ENCODE results near the gene MSX1. TPM values are rescaled to one million over a fixed set of nuclear protein-coding genes. Genes with fewer than 3 reads are reported as not detected.

The MSX1 gene
- total and polyA plus RNA-seq, 2 experiments from 2014 or later, result 0.61 TPM; not detected in 1

DNA sequence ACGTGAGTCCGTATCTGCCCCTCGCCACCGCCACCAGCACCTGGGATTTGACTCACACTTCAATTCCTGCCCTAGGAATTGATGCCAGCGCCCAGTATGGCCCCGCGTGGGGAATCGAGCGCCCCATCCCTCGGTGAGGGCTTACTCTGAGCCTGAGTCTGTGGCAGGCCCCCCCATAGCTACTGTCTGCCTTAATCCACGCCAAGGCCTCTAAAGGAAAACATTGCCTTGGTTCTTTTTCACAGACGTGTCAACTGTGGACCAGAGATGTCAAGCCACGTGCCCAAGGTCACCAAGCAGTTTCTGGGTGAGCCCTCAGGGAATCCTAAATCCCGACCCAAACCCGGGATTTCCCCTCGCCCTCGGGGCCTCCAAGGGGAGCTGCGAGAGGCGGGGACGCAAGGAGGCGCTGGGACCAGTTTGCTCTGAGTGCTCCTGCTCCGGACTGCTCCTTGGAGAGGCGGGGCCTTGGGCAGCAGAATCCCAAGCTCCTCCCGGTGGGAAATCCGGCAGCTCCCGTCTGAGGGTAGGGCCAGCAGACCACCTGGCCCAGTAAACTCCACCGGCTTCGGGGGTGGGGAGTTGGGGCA, 12.9 kb downstream of the MSX1 start:
- Histone ChIP-seq H3K27me3 (ENCODE audit: insufficient read depth) (peaks cover 100% of the 10 kb centered on the region), H3K4me2 (peak overlapping the region; percentile 71), H4K20me1 (replicated peaks; ENCODE audit: insufficient read depth) (peaks cover 34% of the 10 kb centered on the region), H3K9me2 (ENCODE audit: insufficient read depth) (no peaks in the 10 kb centered on the region), H3K4me1 (ENCODE audit: insufficient read depth) (peaks cover 35% of the 10 kb centered on the region), H3K4me3 (peak overlapping the region; percentile 47), H3K79me2 (replicated peaks; ENCODE audit: insufficient read depth) (no peaks in the 10 kb centered on the region), H3F3A (replicated peaks; ENCODE audit: low read depth) (peaks cover 3% of the 10 kb centered on the region; the same call in 1 of the 2 replicates), H3K36me3 (ENCODE audit: insufficient read depth) (no peaks in the 10 kb centered on the region), H3K27ac (ENCODE audit: low read depth) (no peak overlapping the region), H2AFZ (no peak overlapping the region)
- Mint-ChIP-seq H3K4me3 (peak overlapping the region; percentile 30; the same call in 2 of the 3 replicates), H3K36me3 (ENCODE audit: low read depth) (no peaks in the 10 kb centered on the region), H3K9me3 (0 out of 3 replicates have a peak, but pooled peaks cover 5% of the 10 kb centered on the region), H3K27me3 (ENCODE audit: insufficient read depth, low read depth, poor library complexity) (peaks cover 9% of the 10 kb centered on the region), H3K27ac (no peak overlapping the region), H3K4me1 (peaks cover 28% of the 10 kb centered on the region)
- ATAC-seq, result peak; percentile 69
- TF ChIP-seq ZNF114 (CRISPR knock-in tag; IDR thresholded peaks at IDR 0.05), result no peak
- no peak for TF ChIP-seq STAT1 (IDR thresholded peaks at IDR 0.05; ENCODE audit: unreplicated experiment)
- TF ChIP-seq JUNB (IDR thresholded peaks at IDR 0.05; ENCODE audit: unreplicated experiment), result no peak
- no peak for TF ChIP-seq CREB1 (CRISPR knock-in tag; IDR thresholded peaks at IDR 0.05; ENCODE audit: low read depth)
- TF ChIP-seq, protein P1, sequence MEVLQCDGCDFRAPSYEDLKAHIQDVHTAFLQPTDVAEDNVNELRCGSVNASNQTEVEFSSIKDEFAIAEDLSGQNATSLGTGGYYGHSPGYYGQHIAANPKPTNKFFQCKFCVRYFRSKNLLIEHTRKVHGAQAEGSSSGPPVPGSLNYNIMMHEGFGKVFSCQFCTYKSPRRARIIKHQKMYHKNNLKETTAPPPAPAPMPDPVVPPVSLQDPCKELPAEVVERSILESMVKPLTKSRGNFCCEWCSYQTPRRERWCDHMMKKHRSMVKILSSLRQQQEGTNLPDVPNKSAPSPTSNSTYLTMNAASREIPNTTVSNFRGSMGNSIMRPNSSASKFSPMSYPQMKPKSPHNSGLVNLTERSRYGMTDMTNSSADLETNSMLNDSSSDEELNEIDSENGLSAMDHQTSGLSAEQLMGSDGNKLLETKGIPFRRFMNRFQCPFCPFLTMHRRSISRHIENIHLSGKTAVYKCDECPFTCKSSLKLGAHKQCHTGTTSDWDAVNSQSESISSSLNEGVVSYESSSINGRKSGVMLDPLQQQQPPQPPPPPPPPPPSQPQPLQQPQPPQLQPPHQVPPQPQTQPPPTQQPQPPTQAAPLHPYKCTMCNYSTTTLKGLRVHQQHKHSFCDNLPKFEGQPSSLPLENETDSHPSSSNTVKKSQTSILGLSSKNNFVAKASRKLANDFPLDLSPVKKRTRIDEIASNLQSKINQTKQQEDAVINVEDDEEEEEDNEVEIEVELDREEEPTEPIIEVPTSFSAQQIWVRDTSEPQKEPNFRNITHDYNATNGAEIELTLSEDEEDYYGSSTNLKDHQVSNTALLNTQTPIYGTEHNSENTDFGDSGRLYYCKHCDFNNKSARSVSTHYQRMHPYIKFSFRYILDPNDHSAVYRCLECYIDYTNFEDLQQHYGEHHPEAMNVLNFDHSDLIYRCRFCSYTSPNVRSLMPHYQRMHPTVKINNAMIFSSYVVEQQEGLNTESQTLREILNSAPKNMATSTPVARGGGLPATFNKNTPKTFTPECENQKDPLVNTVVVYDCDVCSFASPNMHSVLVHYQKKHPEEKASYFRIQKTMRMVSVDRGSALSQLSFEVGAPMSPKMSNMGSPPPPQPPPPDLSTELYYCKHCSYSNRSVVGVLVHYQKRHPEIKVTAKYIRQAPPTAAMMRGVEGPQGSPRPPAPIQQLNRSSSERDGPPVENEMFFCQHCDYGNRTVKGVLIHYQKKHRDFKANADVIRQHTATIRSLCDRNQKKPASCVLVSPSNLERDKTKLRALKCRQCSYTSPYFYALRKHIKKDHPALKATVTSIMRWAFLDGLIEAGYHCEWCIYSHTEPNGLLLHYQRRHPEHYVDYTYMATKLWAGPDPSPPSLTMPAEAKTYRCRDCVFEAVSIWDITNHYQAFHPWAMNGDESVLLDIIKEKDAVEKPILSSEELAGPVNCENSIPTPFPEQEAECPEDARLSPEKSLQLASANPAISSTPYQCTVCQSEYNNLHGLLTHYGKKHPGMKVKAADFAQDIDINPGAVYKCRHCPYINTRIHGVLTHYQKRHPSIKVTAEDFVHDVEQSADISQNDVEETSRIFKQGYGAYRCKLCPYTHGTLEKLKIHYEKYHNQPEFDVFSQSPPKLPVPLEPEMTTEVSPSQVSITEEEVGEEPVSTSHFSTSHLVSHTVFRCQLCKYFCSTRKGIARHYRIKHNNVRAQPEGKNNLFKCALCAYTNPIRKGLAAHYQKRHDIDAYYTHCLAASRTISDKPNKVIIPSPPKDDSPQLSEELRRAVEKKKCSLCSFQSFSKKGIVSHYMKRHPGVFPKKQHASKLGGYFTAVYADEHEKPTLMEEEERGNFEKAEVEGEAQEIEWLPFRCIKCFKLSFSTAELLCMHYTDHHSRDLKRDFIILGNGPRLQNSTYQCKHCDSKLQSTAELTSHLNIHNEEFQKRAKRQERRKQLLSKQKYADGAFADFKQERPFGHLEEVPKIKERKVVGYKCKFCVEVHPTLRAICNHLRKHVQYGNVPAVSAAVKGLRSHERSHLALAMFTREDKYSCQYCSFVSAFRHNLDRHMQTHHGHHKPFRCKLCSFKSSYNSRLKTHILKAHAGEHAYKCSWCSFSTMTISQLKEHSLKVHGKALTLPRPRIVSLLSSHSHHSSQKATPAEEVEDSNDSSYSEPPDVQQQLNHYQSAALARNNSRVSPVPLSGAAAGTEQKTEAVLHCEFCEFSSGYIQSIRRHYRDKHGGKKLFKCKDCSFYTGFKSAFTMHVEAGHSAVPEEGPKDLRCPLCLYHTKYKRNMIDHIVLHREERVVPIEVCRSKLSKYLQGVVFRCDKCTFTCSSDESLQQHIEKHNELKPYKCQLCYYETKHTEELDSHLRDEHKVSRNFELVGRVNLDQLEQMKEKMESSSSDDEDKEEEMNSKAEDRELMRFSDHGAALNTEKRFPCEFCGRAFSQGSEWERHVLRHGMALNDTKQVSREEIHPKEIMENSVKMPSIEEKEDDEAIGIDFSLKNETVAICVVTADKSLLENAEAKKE (CRISPR knock-in tag; IDR thresholded peaks at IDR 0.05), result no peak
- TF ChIP-seq REST (IDR thresholded peaks at IDR 0.05; ENCODE audit: unreplicated experiment), result no peak
- TF ChIP-seq POLR2AphosphoS5 (IDR thresholded peaks at IDR 0.05; ENCODE audit: low read depth), result no peak
- TF ChIP-seq NANOG (IDR thresholded peaks at IDR 0.05; ENCODE audit: borderline replicate concordance), result no peak
- TF ChIP-seq EZH2phosphoT487 (IDR thresholded peaks at IDR 0.05; ENCODE audit: unreplicated experiment), result no peak
- TF ChIP-seq EZH2 (IDR thresholded peaks at IDR 0.05; ENCODE audit: low read depth, unreplicated experiment), result peak; percentile 78
- TF ChIP-seq CTCF (conservative IDR thresholded peaks at IDR 0.05; ENCODE audit: low read depth in 2 of 2), result peak in 1 of 2 experiments; percentile 32; a peak in 2 of 4 replicates
- peak; percentile 88 for DNase-seq (ENCODE audit: low spot score)

Measured in GM23338 (cell line).